ENCODE measurements around the gene PSMD10.

Gene PSMD10

GRCh38 chrX:108091264-108091877, at the start of gene PSMD10, which contains the start of gene ATG4A:
PSMD10 (minus strand) TSS chrX:108091542; CDS start chrX:108091520, 22 bp downstream.
ATG4A (plus strand) TSS chrX:108091778; CDS start chrX:108091827, 49 bp downstream.
- DNase-seq = peak; percentile 89

DNA sequence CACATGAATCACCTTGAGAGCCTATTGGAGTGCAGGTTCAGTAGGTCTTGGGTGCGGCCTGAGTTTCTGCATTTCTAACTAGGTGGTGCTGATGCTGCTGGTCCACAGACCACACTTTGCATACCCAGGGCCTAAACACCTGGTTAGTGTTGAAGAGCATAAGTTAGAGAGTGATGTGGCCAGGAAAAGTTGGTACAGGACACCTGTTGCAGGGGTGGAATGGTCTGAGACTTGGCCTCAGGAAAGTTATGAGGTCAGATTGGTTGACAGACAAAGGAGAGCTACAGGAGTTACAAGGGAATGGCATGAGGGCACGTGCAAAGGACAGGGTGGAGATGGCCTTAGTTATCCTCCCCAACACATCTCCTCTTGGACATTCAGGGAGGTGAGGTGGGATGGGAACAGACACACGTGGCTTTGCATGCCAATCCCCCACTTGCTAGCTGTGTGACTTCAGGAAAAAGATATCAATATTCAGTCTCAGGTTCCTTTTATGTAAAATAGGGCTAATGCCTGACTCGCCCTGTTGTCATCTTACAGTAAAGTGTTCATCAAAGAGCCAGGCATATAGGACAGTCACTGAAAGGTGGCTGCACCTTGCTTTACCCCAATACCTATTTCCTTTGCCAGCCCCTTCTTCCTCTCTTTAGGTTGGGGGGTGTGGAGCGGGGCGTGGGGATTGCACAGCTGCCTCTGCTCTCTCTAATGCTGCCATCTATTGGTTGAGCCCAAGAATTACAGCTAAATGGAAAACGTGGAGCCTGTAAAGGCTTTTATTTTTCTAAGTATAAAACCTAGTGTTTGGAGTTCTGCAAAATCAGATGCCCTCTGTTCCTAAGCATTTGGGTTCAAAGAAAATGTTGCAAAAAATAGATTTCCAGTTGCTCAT, 47.7 kb upstream of the PSMD10 start:
- no peak for DNase-seq

DNA sequence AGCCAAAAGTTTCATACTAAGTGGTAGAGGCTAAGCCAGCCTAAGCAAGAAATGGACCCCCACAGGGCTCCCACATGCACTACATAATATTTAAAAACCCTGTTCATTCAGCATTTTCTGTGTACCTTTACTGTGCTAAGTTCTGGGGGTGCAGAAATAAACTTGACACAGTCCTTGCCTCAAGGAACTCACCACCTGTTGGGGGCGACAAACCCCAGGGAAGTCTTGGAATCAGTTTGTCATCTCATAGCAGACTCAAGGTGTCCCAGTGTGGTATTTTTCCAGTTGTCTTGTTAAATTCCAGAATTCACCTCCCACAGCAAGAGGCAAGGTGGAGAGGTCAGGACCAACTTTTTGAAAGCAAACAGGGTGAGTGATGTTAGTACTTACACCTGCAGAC, 43.4 kb upstream of the PSMD10 start:
- no peak for DNase-seq

DNA sequence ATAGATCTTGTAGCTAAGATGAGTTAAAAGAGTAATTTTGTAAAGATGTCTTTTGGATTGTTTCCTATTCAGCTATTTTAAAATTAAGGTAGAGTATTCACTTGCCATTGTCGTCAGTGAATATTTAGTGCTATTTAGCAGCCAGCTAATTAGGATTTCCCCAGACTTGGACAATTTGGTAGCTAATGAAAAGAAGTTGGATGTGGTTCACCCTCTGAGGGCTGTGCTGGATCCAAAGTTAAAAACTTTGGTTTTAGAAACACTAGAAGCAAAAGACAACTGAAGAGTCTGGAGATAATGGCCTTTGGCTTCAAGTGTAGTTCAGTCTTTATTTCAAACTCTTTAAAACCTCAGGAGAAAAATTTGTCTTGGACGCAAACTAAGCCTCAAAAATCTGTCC, 41.5 kb upstream of the PSMD10 start:
- DNase-seq = no peak

GRCh38 chrX:108132034-108132433, 40.7 kb upstream of the PSMD10 start:
- DNase-seq = no peak

GRCh38 chrX:108131471-108131870, 40.1 kb upstream of the PSMD10 start:
- DNase-seq = no peak

GRCh38 chrX:108130889-108131288, 39.5 kb upstream of the PSMD10 start:
- no peak for DNase-seq

GRCh38 chrX:108127152-108127551, 35.8 kb upstream of the PSMD10 start:
- no peak for DNase-seq

- DNase-seq = no peak
Measured at GRCh38 chrX:108126661-108127060, 35.3 kb upstream of the PSMD10 start.

DNA sequence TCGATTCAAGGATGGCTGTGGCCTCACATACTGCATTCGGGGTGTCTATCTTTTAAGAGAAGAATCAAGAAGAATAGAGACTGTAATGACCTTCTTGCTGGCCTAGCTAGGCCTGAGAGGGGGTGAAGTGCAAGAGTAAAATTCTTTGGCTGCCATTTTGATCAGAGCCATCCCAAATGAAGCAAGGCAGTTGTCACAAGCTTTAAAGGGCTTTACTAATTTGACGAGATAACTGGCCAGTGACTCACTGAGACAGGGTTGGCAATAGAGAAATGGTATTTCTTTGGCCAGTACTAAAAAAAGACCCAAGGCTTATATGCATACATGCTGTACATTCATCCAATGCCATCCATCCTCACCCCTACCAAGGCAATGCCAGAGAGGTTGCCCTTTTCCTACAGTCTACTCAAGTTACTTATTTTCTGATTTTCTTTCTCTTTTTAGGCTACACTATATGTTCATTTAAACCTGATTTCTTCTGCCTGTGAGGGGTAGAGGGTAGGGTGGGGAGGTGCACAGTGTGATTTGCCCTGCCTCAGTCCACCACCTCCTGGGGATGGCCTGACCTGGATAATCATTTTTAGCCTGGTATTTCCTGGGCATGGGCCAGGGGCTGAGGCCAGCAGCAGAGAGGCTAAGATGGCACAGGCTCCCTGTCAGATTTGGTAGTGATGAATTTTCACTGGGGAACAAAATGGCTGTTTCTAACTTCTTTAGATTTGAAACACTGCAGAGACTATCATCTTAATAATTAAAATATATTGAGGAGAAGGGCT, 32.4 kb upstream of the PSMD10 start:
- DNase-seq = no peak

- DNase-seq = no peak
Measured at GRCh38 chrX:108122748-108123147, 31.4 kb upstream of the PSMD10 start.

GRCh38 chrX:108121291-108121690, 29.9 kb upstream of the PSMD10 start:
- no peak for DNase-seq

DNA sequence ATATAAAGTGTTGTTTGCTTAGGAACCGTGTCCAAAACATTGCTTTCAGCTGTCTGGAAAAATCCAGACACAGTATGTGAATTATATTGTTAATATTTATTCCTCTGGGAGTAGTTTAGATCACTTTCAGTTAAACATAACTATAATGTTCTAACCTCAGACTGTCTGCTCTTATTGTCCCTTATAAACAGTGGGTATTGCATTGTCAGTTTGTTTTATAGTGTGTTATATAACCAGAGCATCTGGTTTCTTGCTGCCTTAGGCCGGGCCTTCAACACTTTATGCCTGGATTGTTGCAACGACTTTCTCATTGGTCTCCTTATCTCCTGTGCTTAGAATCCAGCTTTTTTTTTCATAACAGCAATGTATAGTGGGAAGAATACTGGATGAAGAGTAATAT, 26.6 kb upstream of the PSMD10 start:
- no peak for DNase-seq

DNA sequence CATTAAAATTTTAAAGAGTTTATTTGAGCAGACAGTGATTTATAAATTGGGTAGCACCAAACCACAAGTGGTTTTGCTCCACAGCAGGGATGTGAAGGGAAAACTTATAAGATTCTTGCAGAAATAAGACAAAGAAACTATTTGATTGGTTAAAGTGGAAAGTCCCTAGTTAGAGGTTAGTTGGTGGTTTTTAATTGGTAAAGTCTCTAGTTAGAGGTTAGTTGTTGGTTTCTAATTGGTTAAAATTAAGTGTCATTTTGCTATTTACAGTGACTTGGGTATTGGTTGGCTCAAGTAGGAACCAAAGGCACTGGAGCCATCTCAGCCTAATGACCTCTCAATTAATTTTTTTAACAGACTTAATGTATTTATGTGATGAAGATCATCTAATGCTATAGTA, 23.2 kb upstream of the PSMD10 start:
- no peak for DNase-seq

DNA sequence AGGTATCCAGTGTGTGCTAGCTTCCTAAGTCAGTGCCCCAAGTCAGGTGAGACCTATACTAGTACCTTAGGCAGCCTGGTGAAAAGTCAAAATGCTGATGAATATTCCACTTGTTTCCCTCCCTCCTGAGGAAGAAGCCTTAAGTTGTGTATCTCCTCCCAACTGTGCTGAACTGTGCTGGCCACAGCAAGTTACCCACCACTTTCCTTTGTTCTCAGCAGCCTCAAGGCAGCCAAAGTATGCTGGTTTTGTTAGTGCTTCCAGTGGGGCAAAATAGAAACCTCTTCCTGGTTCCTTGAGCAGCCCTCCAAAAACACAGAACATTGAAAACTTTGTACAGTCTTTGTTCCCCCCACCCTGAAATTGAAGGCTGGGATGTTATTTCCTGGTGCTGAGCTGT, 14.1 kb upstream of the PSMD10 start:
- DNase-seq = no peak

GRCh38 chrX:108097380-108097779, 6.0 kb upstream of the PSMD10 start:
- no peak for DNase-seq

GRCh38 chrX:108091878-108092291, 543 bp upstream of the PSMD10 start:
- no peak for DNase-seq

- DNase-seq = no peak
Measured at GRCh38 chrX:108090491-108091263, 665 bp downstream of the PSMD10 start.

- no peak for DNase-seq
Measured at GRCh38 chrX:108088511-108088910, 2.8 kb downstream of the PSMD10 start.

DNA sequence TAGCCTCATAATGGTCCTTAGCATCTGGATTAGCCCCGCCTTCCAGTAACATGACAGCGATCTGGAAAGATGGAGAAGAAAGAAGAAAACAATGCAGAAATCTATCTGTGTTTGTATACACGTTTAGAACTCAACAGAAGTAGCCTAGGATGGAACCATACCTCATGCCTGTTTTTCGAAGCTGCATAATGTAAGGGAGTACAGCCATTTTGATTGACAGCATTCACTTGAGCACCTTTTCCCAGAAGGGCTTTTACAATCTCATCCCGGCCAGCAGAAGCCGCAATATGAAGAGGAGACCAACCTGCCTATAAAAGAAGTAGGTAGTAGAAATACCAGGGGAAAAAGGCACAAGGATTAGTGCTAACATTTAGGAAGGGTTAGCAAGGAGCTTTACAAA, 3.5 kb downstream of the PSMD10 start:
- no peak for DNase-seq

DNA sequence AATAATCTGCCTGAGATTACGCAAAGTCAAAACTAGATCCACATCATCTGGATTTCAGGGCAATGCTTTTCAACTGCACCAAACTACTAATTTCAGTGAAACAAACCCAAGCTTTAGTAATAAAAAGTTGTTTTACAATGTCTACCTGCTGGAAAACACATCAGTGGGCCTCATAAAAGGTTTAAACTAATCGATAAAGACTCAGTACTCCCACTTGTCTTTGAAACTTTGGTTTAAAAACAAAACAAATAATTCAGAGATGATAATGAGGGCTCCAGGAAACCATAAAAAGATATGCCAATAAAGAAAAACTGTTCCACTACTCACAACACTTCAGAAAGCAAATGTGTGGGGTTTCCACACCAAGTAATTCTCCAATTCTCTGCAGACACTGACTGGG, 10.2 kb downstream of the PSMD10 start:
- DNase-seq = no peak

GRCh38 chrX:108072746-108073145, 18.6 kb downstream of the PSMD10 start:
- DNase-seq = no peak

GRCh38 chrX:108071578-108071977, 19.8 kb downstream of the PSMD10 start:
- no peak for DNase-seq

Measured in activated CD8-positive, alpha-beta memory T cell treated with anti-CD3 and anti-CD28 coated beads for 24 hours (primary cell).